IMR-90 (cell line): ENCODE data around the gene AMPD2. TPM values are rescaled to one million over a fixed set of nuclear protein-coding genes. Genes with fewer than 3 reads are reported as not detected.

Source experiments
- ATAC-seq: fragments of 200-7000 bp; cut with Tn5 transposase; 2 replicates; pipeline ENCODE4 v1.9.1; 2020; ENCODE audit warnings: low read depth, mild to moderate bottlenecking, moderate library complexity
- BruUV-seq: library from RNA; stranded (reverse); fragments of 400-500 nt; replicated peaks from 2 replicates; lab custom pipeline; 2021; lab: Mats Ljungman, UMichigan
- CTCF ChIA-PET: fragments of 300-600 bp; formaldehyde crosslinking; extraction: SDS; loops from one replicate; lab custom pipeline; 2021; ENCODE audit warnings: antibody characterized with exemption; lab: Yijun Ruan, JAX
- POLR2A ChIA-PET: fragments of 300-600 bp; sonication (Branson Sonifier 250); formaldehyde crosslinking; loops from one replicate; lab custom pipeline; 2022; ENCODE audit warnings: antibody characterized with exemption; ENCODE audit not compliant: unreplicated experiment; lab: Charles Lee
- DNase-seq: peaks from one replicate; pipeline ENCODE4 v3.0.0; 2013
- H2AFZ ChIP-seq: replicated peaks from 2 replicates; pipeline ENCODE3; 2013; ENCODE audit warnings: low read length, mild to moderate bottlenecking; ENCODE audit not compliant: poor library complexity
- H2AK5ac ChIP-seq: 2 replicates; pipeline ENCODE4 v1.6.1; 2013; ENCODE audit warnings: low read depth, low read length, inconsistent platforms
- H2AK9ac ChIP-seq: replicated peaks from 2 replicates; pipeline ENCODE3; 2013; ENCODE audit warnings: mild to moderate bottlenecking, low read depth, low read length, moderate library complexity; ENCODE audit not compliant: poor library complexity
- H2BK120ac ChIP-seq: 2 replicates; pipeline ENCODE4 v1.6.1; 2013; ENCODE audit warnings: low read depth, low read length, inconsistent platforms
- H2BK15ac ChIP-seq: 3 replicates; pipeline ENCODE4 v1.6.1; 2013; ENCODE audit warnings: low read depth, low read length, inconsistent platforms
- H2BK20ac ChIP-seq: 2 replicates; pipeline ENCODE4 v1.6.1; 2013; ENCODE audit warnings: low read depth, mild to moderate bottlenecking, inconsistent platforms, low read length, moderate library complexity
- H2BK5ac ChIP-seq: 2 replicates; pipeline ENCODE4 v1.6.1; 2013; ENCODE audit warnings: mild to moderate bottlenecking, low read depth, low read length, inconsistent platforms; ENCODE audit not compliant: poor library complexity, severe bottlenecking
- H3K14ac ChIP-seq: replicated peaks from 2 replicates; pipeline ENCODE4 v1.6.1; 2013; ENCODE audit warnings: low read depth, low read length, inconsistent platforms
- H3K18ac ChIP-seq: 2 replicates; pipeline ENCODE4 v1.6.1; 2013; ENCODE audit warnings: low read depth, low read length, control low read depth
- H3K23ac ChIP-seq: 2 replicates; pipeline ENCODE4 v1.6.1; 2013; ENCODE audit warnings: low read depth, low read length, inconsistent platforms
- H3K27ac ChIP-seq: 2 replicates; pipeline ENCODE4 v1.5.1; 2013; ENCODE audit warnings: mild to moderate bottlenecking, control low read depth, low read length; ENCODE audit not compliant: insufficient read depth
- H3K27me3 ChIP-seq: 2 replicates; pipeline ENCODE4 v1.6.1; 2013; ENCODE audit warnings: low read length; ENCODE audit not compliant: control insufficient read depth, insufficient read depth
- H3K36me3 ChIP-seq: 2 replicates; pipeline ENCODE4 v1.6.1; 2013; ENCODE audit warnings: low read length, mixed read lengths; ENCODE audit not compliant: control insufficient read depth, insufficient read depth
- H3K4ac ChIP-seq: 2 replicates; pipeline ENCODE4 v1.6.1; 2013; ENCODE audit warnings: low read depth, low read length, inconsistent platforms
- H3K4me1 ChIP-seq: 2 replicates; pipeline ENCODE4 v1.6.1; 2013; ENCODE audit warnings: low read length, mixed read lengths; ENCODE audit not compliant: control insufficient read depth, insufficient read depth
- H3K4me2 ChIP-seq: 2 replicates; pipeline ENCODE4 v1.6.1; 2013; ENCODE audit warnings: low read depth, mild to moderate bottlenecking, control low read depth, low read length, moderate library complexity
- H3K4me3 ChIP-seq: 2 replicates; pipeline ENCODE4 v1.5.1; 2013; ENCODE audit warnings: low read depth, mild to moderate bottlenecking, control low read depth, low read length, moderate library complexity; ENCODE audit not compliant: insufficient read depth
- H3K56ac ChIP-seq: 2 replicates; pipeline ENCODE4 v1.6.1; 2013; ENCODE audit warnings: low read length, inconsistent platforms; ENCODE audit not compliant: insufficient read depth; ENCODE audit errors: extremely low read depth
- H3K79me1 ChIP-seq, 2 experiments: 2 replicates each; pipeline ENCODE4 v1.6.1; 2013; ENCODE audit warnings: low read length in 2 of 2, inconsistent platforms in 1 of 2, low read depth in 1 of 2
- H3K9ac ChIP-seq: 2 replicates; pipeline ENCODE4 v1.6.1; 2013; ENCODE audit warnings: low read depth, low read length, control low read depth
- H3K9me1 ChIP-seq: 2 replicates; pipeline ENCODE4 v1.6.1; 2013; ENCODE audit warnings: low read length, inconsistent platforms; ENCODE audit not compliant: insufficient read depth
- H3K9me3 ChIP-seq: 2 replicates; pipeline ENCODE4 v1.6.1; 2013; ENCODE audit warnings: low read length; ENCODE audit not compliant: control insufficient read depth, insufficient read depth
- H4K20me1 ChIP-seq: 2 replicates; pipeline ENCODE4 v1.6.1; 2013; ENCODE audit warnings: low read length, inconsistent platforms; ENCODE audit not compliant: insufficient read depth
- H4K5ac ChIP-seq: 2 replicates; pipeline ENCODE4 v1.6.1; 2013; ENCODE audit warnings: mild to moderate bottlenecking, low read depth, low read length, control low read depth
- H4K8ac ChIP-seq, 2 experiments: 2 replicates each; pipeline ENCODE4 v1.6.1; 2013; ENCODE audit warnings: low read depth in 2 of 2, low read length in 2 of 2, control low read depth in 1 of 2, inconsistent platforms in 1 of 2
- H4K91ac ChIP-seq: 2 replicates; pipeline ENCODE4 v1.6.1; 2013; ENCODE audit warnings: low read depth, low read length, inconsistent platforms; ENCODE audit not compliant: insufficient read depth
- BHLHE40 ChIP-seq: fragments of 150-350 bp; IDR thresholded peaks from 2 replicates; pipeline ENCODE4 v1.6.1; 2016; ENCODE audit warnings: mild to moderate bottlenecking, low read depth, low read length
- CEBPB ChIP-seq: IDR thresholded peaks from 2 replicates; pipeline ENCODE4 v1.6.1; 2012; ENCODE audit warnings: low read depth, low read length, improper control_type of control experiment
- CHD1 ChIP-seq: IDR thresholded peaks from 2 replicates; pipeline ENCODE4 v1.6.1; 2012; ENCODE audit warnings: low read depth, low read length, improper control_type of control experiment
- ELK1 ChIP-seq: fragments of 150-350 bp; IDR thresholded peaks from 2 replicates; pipeline ENCODE4 v1.6.1; 2016; ENCODE audit warnings: low read depth, mild to moderate bottlenecking, low read length, moderate library complexity, borderline replicate concordance
- FOS ChIP-seq: fragments of 150-350 bp; IDR thresholded peaks from 2 replicates; pipeline ENCODE4 v1.6.1; 2016; ENCODE audit warnings: low read depth, low read length
- MAFK ChIP-seq: IDR thresholded peaks from 2 replicates; pipeline ENCODE4 v1.6.1; 2012; ENCODE audit warnings: low read depth, low read length, improper control_type of control experiment
- MAZ ChIP-seq: IDR thresholded peaks from 2 replicates; pipeline ENCODE4 v1.6.1; 2012; ENCODE audit warnings: low read depth, mild to moderate bottlenecking, low read length, improper control_type of control experiment, moderate library complexity, borderline replicate concordance
- MXI1 ChIP-seq: IDR thresholded peaks from 2 replicates; pipeline ENCODE4 v1.6.1; 2012; ENCODE audit warnings: low read depth, mild to moderate bottlenecking, low read length, moderate library complexity, borderline replicate concordance
- POLR2A ChIP-seq: IDR thresholded peaks from 2 replicates; pipeline ENCODE4 v1.6.1; 2012; ENCODE audit warnings: mild to moderate bottlenecking, low read depth, low read length
- RAD21 ChIP-seq: IDR thresholded peaks from 2 replicates; pipeline ENCODE4 v1.6.1; 2012; ENCODE audit warnings: low read length, improper control_type of control experiment
- RCOR1 ChIP-seq: IDR thresholded peaks from 2 replicates; pipeline ENCODE4 v1.6.1; 2012; ENCODE audit warnings: mild to moderate bottlenecking, low read length, improper control_type of control experiment; ENCODE audit not compliant: insufficient replicate concordance
- RFX5 ChIP-seq: IDR thresholded peaks from 2 replicates; pipeline ENCODE4 v1.8.0; 2012; ENCODE audit warnings: low read depth, mild to moderate bottlenecking, low read length, moderate library complexity
- SMC3 ChIP-seq: fragments of 150-350 bp; IDR thresholded peaks from 2 replicates; pipeline ENCODE4 v1.6.1; 2016; ENCODE audit warnings: low read depth, mild to moderate bottlenecking, antibody characterized with exemption, low read length, moderate library complexity
- WGBS, 2 experiments: methylation state at CpG; one replicate each; pipeline versions ENCODE4 v1.1.5 to v1.1.7; 2013; ENCODE audit warnings: missing lambda C conversion rate in 2 of 2; ENCODE audit not compliant: insufficient read length in 1 of 2; ENCODE audit errors: extremely low coverage in 2 of 2; 5-methylcytosine and 5-hydroxymethylcytosine counted together
- dilution Hi-C: fragments of 300-500 bp; cut with HindIII; formaldehyde crosslinking; loops from one replicate; pipeline ENCODE4 v1.14.3; 2018; ENCODE audit warnings: low sequenced_read_pairs; ENCODE audit not compliant: unreplicated experiment
- in situ Hi-C: fragments of 300-500 bp; cut with MboI; formaldehyde crosslinking; loops from 3 replicates; pipeline ENCODE4 v1.14.3; 2019; ENCODE audit warnings: low sequenced_read_pairs, inconsistent platforms, mixed read lengths
- intact Hi-C: fragments of 100-400 bp; cut with micrococcal nuclease; formaldehyde crosslinking; loops from 2 replicates; pipeline ENCODE4 v1.10.0; 2022
- polyA plus RNA-seq, 3 experiments: library from polyadenylated mRNA; depleted of rRNA; stranded (reverse); fragments of >200 nt; gene quantifications; 2 replicates each; pipeline ENCODE4 v1.2.3, GENCODE V29; 2012; ENCODE audit warnings: low replicate concordance in 1 of 3
- total RNA-seq: library from RNA; depleted of rRNA; stranded (reverse); fragments of >200 nt; gene quantifications from 2 replicates; pipeline ENCODE4 v1.2.3, GENCODE V29; 2012
- TF ChIP-seq, protein P1 (sequence below): conservative IDR thresholded peaks from 2 replicates; pipeline ENCODE4 v1.5.1; 2012; ENCODE audit warnings: mild to moderate bottlenecking, low read depth, low read length, improper control_type of control experiment
- TF ChIP-seq, protein P2 (sequence below): fragments of 150-350 bp; IDR thresholded peaks from 2 replicates; pipeline ENCODE4 v1.6.1; 2017; ENCODE audit warnings: mild to moderate bottlenecking, antibody characterized with exemption, low read length, low read depth

The AMPD2 gene
- total and polyA plus RNA-seq, 2 of the 4 experiments (the other 2 are of a cell fraction), result 61.5 to 103 TPM

- 0 out of 4 replicates have a peak, but pooled peaks cover 0 to 1% of the 10 kb centered on the region in 2 experiments for H3K79me1 ChIP-seq
- H3K4me2 ChIP-seq, result no peak overlapping the region
- DNase-seq (no peak), ATAC-seq (no peak)
- H2AK5ac ChIP-seq, result no peak overlapping the region
- no peaks in the 10 kb centered on the region for H3K27me3 ChIP-seq
- no peak overlapping the region for H2BK20ac ChIP-seq
- no peak overlapping the region for H3K27ac ChIP-seq
- no peak overlapping the region for H3K14ac ChIP-seq
- peaks cover 19% of the 10 kb centered on the region for H3K4me1 ChIP-seq
- H2AK9ac ChIP-seq, result no peak overlapping the region
- no peak overlapping the region for H2BK5ac ChIP-seq
- in situ Hi-C loops (no loop called here), dilution Hi-C loops (no loop called here), intact Hi-C loops (no loop called here)
- H4K91ac ChIP-seq, result no peak overlapping the region
- no peaks in the 10 kb centered on the region for H4K20me1 ChIP-seq
- no peaks in the 10 kb centered on the region for H3K9me1 ChIP-seq
- CTCF ChIA-PET, result interaction anchor here (1.1 to 3.9 kb wide), 11 partner anchors 11 to 372 kb away, joined by 3 to 63 read pairs (median 6); partner anchors contain the start of genes AHCYL1 and GNAI3
- H4K8ac ChIP-seq, result no peak overlapping the region
- no peak overlapping the region for H3K4ac ChIP-seq
- H4K5ac ChIP-seq, result no peak overlapping the region
- H2BK15ac ChIP-seq, result no peak overlapping the region
- H3K4me3 ChIP-seq, result no peak overlapping the region
- POLR2A ChIA-PET, result interaction anchor here (0.5 kb wide), 1 partner anchor 837 kb away, joined by 3 read pairs; no protein-coding TSS in a partner anchor
- H3K23ac ChIP-seq, result no peak overlapping the region
- no peak overlapping the region for H2BK120ac ChIP-seq
- H3K36me3 ChIP-seq, result no peaks in the 10 kb centered on the region
- H3K9ac ChIP-seq, result no peak overlapping the region
- 88% methylated on average over 5 of the region's 9 CpGs; no CpG with 5 or more reads in 1 of the 2 experiments for WGBS, 2 experiments
- H3K56ac ChIP-seq, result no peak overlapping the region
- H3K9me3 ChIP-seq, result no peaks in the 10 kb centered on the region
- H2AFZ ChIP-seq, result peak overlapping the region; percentile 3
- no TSS peak for BruUV-seq
- no peak overlapping the region for H3K18ac ChIP-seq
- TF ChIP-seq, protein P1, sequence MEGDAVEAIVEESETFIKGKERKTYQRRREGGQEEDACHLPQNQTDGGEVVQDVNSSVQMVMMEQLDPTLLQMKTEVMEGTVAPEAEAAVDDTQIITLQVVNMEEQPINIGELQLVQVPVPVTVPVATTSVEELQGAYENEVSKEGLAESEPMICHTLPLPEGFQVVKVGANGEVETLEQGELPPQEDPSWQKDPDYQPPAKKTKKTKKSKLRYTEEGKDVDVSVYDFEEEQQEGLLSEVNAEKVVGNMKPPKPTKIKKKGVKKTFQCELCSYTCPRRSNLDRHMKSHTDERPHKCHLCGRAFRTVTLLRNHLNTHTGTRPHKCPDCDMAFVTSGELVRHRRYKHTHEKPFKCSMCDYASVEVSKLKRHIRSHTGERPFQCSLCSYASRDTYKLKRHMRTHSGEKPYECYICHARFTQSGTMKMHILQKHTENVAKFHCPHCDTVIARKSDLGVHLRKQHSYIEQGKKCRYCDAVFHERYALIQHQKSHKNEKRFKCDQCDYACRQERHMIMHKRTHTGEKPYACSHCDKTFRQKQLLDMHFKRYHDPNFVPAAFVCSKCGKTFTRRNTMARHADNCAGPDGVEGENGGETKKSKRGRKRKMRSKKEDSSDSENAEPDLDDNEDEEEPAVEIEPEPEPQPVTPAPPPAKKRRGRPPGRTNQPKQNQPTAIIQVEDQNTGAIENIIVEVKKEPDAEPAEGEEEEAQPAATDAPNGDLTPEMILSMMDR, result no peak
- no peak for TF ChIP-seq RFX5
- TF ChIP-seq FOS, result no peak
- TF ChIP-seq BHLHE40, result no peak
- TF ChIP-seq RCOR1, result no peak
- TF ChIP-seq, protein P2, sequence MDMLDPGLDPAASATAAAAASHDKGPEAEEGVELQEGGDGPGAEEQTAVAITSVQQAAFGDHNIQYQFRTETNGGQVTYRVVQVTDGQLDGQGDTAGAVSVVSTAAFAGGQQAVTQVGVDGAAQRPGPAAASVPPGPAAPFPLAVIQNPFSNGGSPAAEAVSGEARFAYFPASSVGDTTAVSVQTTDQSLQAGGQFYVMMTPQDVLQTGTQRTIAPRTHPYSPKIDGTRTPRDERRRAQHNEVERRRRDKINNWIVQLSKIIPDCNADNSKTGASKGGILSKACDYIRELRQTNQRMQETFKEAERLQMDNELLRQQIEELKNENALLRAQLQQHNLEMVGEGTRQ, result no peak
- no peak for TF ChIP-seq CEBPB
- TF ChIP-seq ELK1, result no peak
- no peak for TF ChIP-seq POLR2A
- no peak for TF ChIP-seq MAZ
- no peak for TF ChIP-seq CHD1
- no peak for TF ChIP-seq MAFK
- no peak for TF ChIP-seq RAD21
- no peak for TF ChIP-seq SMC3
- no peak for TF ChIP-seq MXI1
Measured at GRCh38 chr1:109639063-109639840, 19.6 kb downstream of the AMPD2 start.
